DND-41 (cell line): ENCODE measurements around the gene CALR.

Experiments used
- ATAC-seq: fragments of 200-7000 bp; cut with Tn5 transposase; 3 replicates; pipeline ENCODE4 v1.9.1; 2021; ENCODE audit warnings: low read depth; ENCODE audit not compliant: insufficient read depth
- DNase-seq: peaks from one replicate; pipeline ENCODE4 v3.0.0-alpha.2; 2020
- H2AFZ ChIP-seq: 2 replicates; pipeline ENCODE4 v1.6.0; 2012; ENCODE audit warnings: low read depth, low read length
- H3K27ac ChIP-seq: 2 replicates; pipeline ENCODE4 v1.5.1; 2012; ENCODE audit warnings: low read length, inconsistent platforms
- H3K27me3 ChIP-seq: fragments of 200-600 bp; sonication (generic); 2 replicates; pipeline ENCODE4 v1.6.0; 2012; ENCODE audit warnings: low read length, mild to moderate bottlenecking, inconsistent platforms; ENCODE audit not compliant: insufficient read depth, poor library complexity
- H3K36me3 ChIP-seq: 2 replicates; pipeline ENCODE4 v1.5.1; 2012; ENCODE audit warnings: low read length, inconsistent platforms; ENCODE audit not compliant: insufficient read depth
- H3K4me1 ChIP-seq: 2 replicates; pipeline ENCODE4 v1.5.1; 2012; ENCODE audit warnings: mild to moderate bottlenecking, low read length; ENCODE audit not compliant: insufficient read depth
- H3K4me2 ChIP-seq: 2 replicates; pipeline ENCODE4 v1.6.0; 2012; ENCODE audit warnings: mild to moderate bottlenecking, moderate library complexity, low read length, inconsistent platforms; ENCODE audit not compliant: insufficient read depth
- H3K4me3 ChIP-seq, 2 experiments: fragments of 200-600 bp in 1 of 2; shearing (Covaris generic) in 1 of 2; 2 replicates each; pipeline ENCODE4 v1.5.1; 2012 to 2016; ENCODE audit warnings: inconsistent platforms in 2 of 2, low read length in 2 of 2, mild to moderate bottlenecking in 2 of 2, low read depth in 1 of 2, moderate library complexity in 1 of 2
- H3K79me2 ChIP-seq: 2 replicates; pipeline ENCODE4 v1.6.0; 2012; ENCODE audit warnings: low read length, inconsistent platforms; ENCODE audit not compliant: insufficient read depth
- H3K9ac ChIP-seq: 2 replicates; pipeline ENCODE4 v1.6.0; 2012; ENCODE audit warnings: low read depth, mild to moderate bottlenecking, inconsistent platforms, low read length, moderate library complexity
- H3K9me3 ChIP-seq: 2 replicates; pipeline ENCODE4 v1.5.1; 2012; ENCODE audit warnings: low read length, moderate library complexity, mild to moderate bottlenecking, inconsistent platforms; ENCODE audit not compliant: insufficient read depth, severe bottlenecking
- H4K20me1 ChIP-seq: 2 replicates; pipeline ENCODE4 v1.6.0; 2012; ENCODE audit warnings: low read length; ENCODE audit not compliant: insufficient read depth
- CTCF ChIP-seq: IDR thresholded peaks from 2 replicates; pipeline ENCODE4 v1.5.1; 2012; ENCODE audit warnings: borderline replicate concordance, low read length, moderate library complexity, mild to moderate bottlenecking; ENCODE audit not compliant: poor library complexity, severe bottlenecking; ENCODE audit errors: extremely low read depth
- EZH2 ChIP-seq: IDR thresholded peaks from 3 replicates; pipeline ENCODE4 v1.6.1; 2012; ENCODE audit warnings: borderline replicate concordance, low read depth, mild to moderate bottlenecking, moderate library complexity, low read length, inconsistent platforms; ENCODE audit not compliant: severe bottlenecking

Gene CALR

DNA sequence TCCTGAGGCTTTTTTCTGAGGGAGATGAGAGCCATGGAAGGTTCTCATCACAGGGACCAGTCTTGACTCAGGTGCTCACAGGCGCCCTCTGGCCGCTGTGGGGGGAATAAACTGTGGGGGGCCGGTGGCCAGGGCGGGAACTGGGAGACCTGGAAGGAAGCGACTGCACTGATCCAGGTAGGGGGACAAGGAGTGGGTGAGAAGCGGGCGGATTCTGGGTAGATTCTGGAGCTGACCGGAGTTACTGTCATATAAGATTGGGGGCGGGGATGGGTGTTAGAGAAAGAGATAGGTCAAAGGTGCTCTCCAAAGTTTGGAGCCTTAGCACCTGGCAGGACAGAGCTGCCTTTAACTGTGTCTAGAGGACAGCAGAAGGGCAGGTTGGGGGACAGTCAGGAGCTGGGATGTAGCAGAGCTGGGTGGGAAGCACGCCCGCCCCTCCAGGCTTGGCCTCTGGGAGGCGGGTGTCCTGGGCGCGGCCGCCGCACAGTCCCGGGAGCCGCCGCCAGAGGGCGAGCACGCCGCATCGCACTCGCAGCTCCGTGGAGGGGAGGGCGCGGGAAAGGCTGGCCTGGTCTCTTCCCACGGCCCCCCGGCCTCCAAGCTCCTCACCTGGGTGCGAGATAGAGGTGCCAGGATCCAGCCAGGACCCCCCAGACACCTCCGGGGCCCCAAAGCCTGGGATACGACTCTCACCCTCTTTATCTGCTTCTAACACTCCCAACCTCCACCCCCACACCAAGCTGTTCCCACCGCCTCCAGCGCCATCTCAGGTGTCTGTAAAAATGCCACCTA is 26.8 kb downstream of the CALR start:
- TF ChIP-seq CTCF: peak; percentile 78
- TF ChIP-seq EZH2: no peak
- Histone ChIP-seq H3K4me2 (peak overlapping the region; percentile 99), H4K20me1 (no peaks in the 10 kb centered on the region), H3K27me3 (no peaks in the 10 kb centered on the region), H3K4me1 (peaks cover 16% of the 10 kb centered on the region), H3K79me2 (no peaks in the 10 kb centered on the region), H3K9me3 (no peaks in the 10 kb centered on the region), H3K9ac (peak overlapping the region; percentile 88), H3K4me3 (peak overlapping the region; percentile 48 to 83; a peak in 3 of 4 replicates), H2AFZ (peak overlapping the region; percentile 100), H3K27ac (peak overlapping the region; percentile 98), H3K36me3 (no peaks in the 10 kb centered on the region)
- ATAC-seq (peak; percentile 94), DNase-seq (peak; percentile 89)

DNA sequence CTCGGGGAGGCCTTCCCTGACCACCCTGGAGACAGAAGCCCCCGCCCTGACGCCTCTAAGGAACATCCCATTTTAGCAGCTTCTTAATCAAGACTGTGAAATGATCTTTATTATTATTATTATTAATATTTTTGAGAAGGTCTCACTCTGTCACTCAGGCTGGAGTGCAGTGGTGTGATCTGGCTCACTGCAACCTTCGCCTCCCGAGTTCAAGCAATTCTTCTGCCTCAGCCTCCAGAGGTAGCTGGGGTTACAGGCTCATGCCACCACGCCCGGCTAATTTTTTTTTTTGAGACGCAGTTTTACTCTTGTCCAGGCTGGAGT is 27.4 kb downstream of the CALR start:
- Histone ChIP-seq H3K27me3 (no peaks in the 10 kb centered on the region), H3K9ac (peak overlapping the region; percentile 88), H4K20me1 (no peaks in the 10 kb centered on the region), H3K9me3 (no peaks in the 10 kb centered on the region), H3K79me2 (no peaks in the 10 kb centered on the region), H3K4me3 (peak overlapping the region; percentile 48 to 83; a peak in 3 of 4 replicates), H2AFZ (peak overlapping the region; percentile 100), H3K27ac (peak overlapping the region; percentile 98), H3K4me2 (peak overlapping the region; percentile 99), H3K4me1 (peaks cover 16% of the 10 kb centered on the region), H3K36me3 (no peaks in the 10 kb centered on the region)
- no peak for TF ChIP-seq CTCF
- no peak; the same call in 2 of the 3 replicates for ATAC-seq
- DNase-seq: no peak

DNA sequence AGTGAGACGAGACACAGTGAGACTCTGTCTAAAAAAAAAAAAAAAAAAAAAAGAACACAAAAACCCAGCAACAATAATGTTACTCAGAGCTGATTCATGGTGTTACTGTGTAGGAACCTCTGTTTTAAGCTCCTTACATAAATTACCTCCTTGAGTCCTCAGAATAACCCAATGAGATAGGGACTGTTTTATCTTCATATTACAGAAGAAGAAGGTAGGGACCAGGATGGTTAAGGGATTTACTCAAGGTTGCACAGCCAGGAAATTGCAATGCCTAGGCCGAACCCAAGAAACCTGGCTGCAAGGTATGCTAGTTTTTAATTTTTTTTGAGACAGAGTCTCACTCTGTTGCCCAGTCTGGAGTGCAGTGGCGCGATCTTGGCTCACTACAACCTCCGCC is 29.5 kb downstream of the CALR start:
- H3K27me3 ChIP-seq: no peaks in the 10 kb centered on the region
- no peak for ATAC-seq
- no peak overlapping the region for H3K4me2 ChIP-seq

GRCh38 chr19:12969292-12969988 is 31.0 kb downstream of the CALR start, which contains the start of gene DAND5:
Gene DAND5, plus strand, starts transcription at chr19:12969576. Its CDS starts 85 bp downstream, at chr19:12969661.
- no peaks in the 10 kb centered on the region for H3K27me3 ChIP-seq
- no peak within 1 kb of the TSS for H3K9ac ChIP-seq
- ATAC-seq (no peak), DNase-seq (no peak)
- no peak for TF ChIP-seq CTCF
- no peak for TF ChIP-seq EZH2
- no peak within 1 kb of the TSS for H3K4me3 ChIP-seq
- H3K36me3 ChIP-seq: no peaks in the 10 kb centered on the region
- peaks cover 16% of the 10 kb centered on the region for H3K4me1 ChIP-seq
- H2AFZ ChIP-seq: no peak within 1 kb of the TSS
- no peak within 1 kb of the TSS for H3K27ac ChIP-seq
- H3K9me3 ChIP-seq: no peaks in the 10 kb centered on the region
- H4K20me1 ChIP-seq: no peaks in the 10 kb centered on the region
- no peak within 1 kb of the TSS for H3K4me2 ChIP-seq
- no peaks in the 10 kb centered on the region for H3K79me2 ChIP-seq

More for the DNA sequence above, 29.5 kb downstream of the CALR start:
- no peak for TF ChIP-seq EZH2
- no peak for DNase-seq
- Histone ChIP-seq H3K4me1 (peaks cover 16% of the 10 kb centered on the region), H3K27ac (no peak overlapping the region), H3K79me2 (no peaks in the 10 kb centered on the region), H2AFZ (no peak overlapping the region), H3K9ac (no peak overlapping the region), H3K36me3 (no peaks in the 10 kb centered on the region), H3K9me3 (no peaks in the 10 kb centered on the region), H4K20me1 (no peaks in the 10 kb centered on the region), H3K4me3 (no peak overlapping the region)
